Left colon (tissue), 2 donors: ENCODE measurements around the gene RILPL1. TPM values are rescaled to one million over a fixed set of nuclear protein-coding genes. Genes with fewer than 3 reads are reported as not detected.
A peak's percentile ranks its signal among the peaks of the same experiment; 100 is the strongest.
"Not testable (repeated sequence)": the region's sequence is repeated elsewhere in the genome, so short reads cannot be mapped to it uniquely, and the experiment has no call there.

Experiments
- ATAC-seq: fragments of 200-7000 bp; cut with Tn5 transposase; one replicate; pipeline ENCODE4 v1.9.1; 2020; ENCODE audit warnings: mild to moderate bottlenecking, moderate library complexity
- DNase-seq, 2 donors: peaks; one replicate each; pipeline ENCODE4 v3.0.0-alpha.2; 2020
- intact Hi-C, 2 donors: fragments of 100-400 bp; cut with DNase I in 1 of 2; cut with micrococcal nuclease in 1 of 2; formaldehyde crosslinking; loops; one replicate each; pipeline versions ENCODE4 v1.11.2 to v1.14.0; 2022; cut with DNase I, micrococcal nuclease
- long read RNA-seq: library from polyadenylated mRNA; unstranded; transcript quantifications from one replicate; pipeline ENCODE4 v2.0.0, GENCODE V29; 2021
- total RNA-seq, 2 donors: library from RNA; stranded (reverse); fragmentation: NEBNext Ultra II Directional; extraction: Animal tissue kit (Norgen Biotek cat#: 25700); gene quantifications; one replicate each; pipeline ENCODE4 v1.2.1, GENCODE V29; 2021
- donor health status: DM: no; HTN: no; CAD: no.
- donor health status: DM: yes; HTN: yes; CAD: no.

Gene RILPL1
- 1 to 10 TPM; 4.3 to 4.9 TPM for total RNA-seq
- long read RNA-seq, partial matches to known transcripts: 2 of 5 reads
- long read RNA-seq, other reads (novel, unspliced or antisense): 1 of 5 reads

- peak; percentile 79 for ATAC-seq
- intact Hi-C loops: no loop called here
- DNase-seq: peak; percentile 27 to 56
Observed at GRCh38 chr12:123533672-123534643, at the start of gene RILPL1. TSS of gene RILPL1 (minus strand) at chr12:123533719. CDS start at chr12:123533482, 237 bp downstream.

GRCh38 chr12:123580772-123581171, 47.3 kb upstream of the RILPL1 start:
- intact Hi-C loops: no loop called here
- DNase-seq (no peak), ATAC-seq (no peak)

GRCh38 chr12:123578829-123579228, 45.3 kb upstream of the RILPL1 start:
- intact Hi-C loops, ATAC-seq, DNase-seq: not testable (repeated sequence)

GRCh38 chr12:123578243-123578642, 44.7 kb upstream of the RILPL1 start:
- intact Hi-C loops: no loop called here
- DNase-seq (no peak), ATAC-seq (no peak)

GRCh38 chr12:123576611-123577010, 43.1 kb upstream of the RILPL1 start:
- DNase-seq (no peak), ATAC-seq (no peak)
- intact Hi-C loops: no loop called here

GRCh38 chr12:123573870-123574269, 40.4 kb upstream of the RILPL1 start:
- ATAC-seq (no peak), DNase-seq (no peak)
- intact Hi-C loops: no loop called here

GRCh38 chr12:123572391-123572790, 38.9 kb upstream of the RILPL1 start:
- DNase-seq (no peak), ATAC-seq (no peak)
- intact Hi-C loops: no loop called here

- ATAC-seq: peak; percentile 65
- DNase-seq: peak in 1 of 2 donors; percentile 25
- intact Hi-C loops: no loop called here
Observed at GRCh38 chr12:123571343-123571813, 37.9 kb upstream of the RILPL1 start.

GRCh38 chr12:123559468-123559867, 25.9 kb upstream of the RILPL1 start:
- intact Hi-C loops: no loop called here
- no peak for DNase-seq
- ATAC-seq: no peak

- DNase-seq, intact Hi-C loops, ATAC-seq: not testable (repeated sequence)
Observed at GRCh38 chr12:123558487-123558886, 25.0 kb upstream of the RILPL1 start.

- DNase-seq, ATAC-seq, intact Hi-C loops: not testable (repeated sequence)
Observed at GRCh38 chr12:123554843-123555242, 21.3 kb upstream of the RILPL1 start.

GRCh38 chr12:123554136-123554535, 20.6 kb upstream of the RILPL1 start:
- DNase-seq, ATAC-seq, intact Hi-C loops: not testable (repeated sequence)

- intact Hi-C loops: no loop called here
- ATAC-seq: no peak
- no peak for DNase-seq
Observed at GRCh38 chr12:123550700-123551099, 17.2 kb upstream of the RILPL1 start.

GRCh38 chr12:123548107-123548506, 14.6 kb upstream of the RILPL1 start:
- intact Hi-C loops: no loop called here

GRCh38 chr12:123546281-123546680, 12.8 kb upstream of the RILPL1 start:
- DNase-seq: no peak
- ATAC-seq: no peak
- intact Hi-C loops: no loop called here

More at GRCh38 chr12:123548107-123548506, 14.6 kb upstream of the RILPL1 start:
- DNase-seq (no peak), ATAC-seq (no peak)

- no peak for DNase-seq
- no peak for ATAC-seq
- intact Hi-C loops: no loop called here
Observed at GRCh38 chr12:123543541-123543940, 10.0 kb upstream of the RILPL1 start.

- no peak for ATAC-seq
- intact Hi-C loops: no loop called here
- no peak for DNase-seq
Observed at GRCh38 chr12:123540899-123541662, 7.6 kb upstream of the RILPL1 start.

- DNase-seq, ATAC-seq, intact Hi-C loops: not testable (repeated sequence)
Observed at GRCh38 chr12:123535952-123536351, 2.4 kb upstream of the RILPL1 start.
